ENCODE data around the gene LSM4. TPM values are rescaled to one million over a fixed set of nuclear protein-coding genes. Genes with fewer than 3 reads are reported as not detected.
A peak's percentile ranks its signal among the peaks of the same experiment; 100 is the strongest.

The LSM4 gene
- total and polyA plus RNA-seq, 2 of the 13 experiments (the other 11 are each of a cell fraction or from before 2014, with no cell fraction given), result 65.8 to 166 TPM

DNA sequence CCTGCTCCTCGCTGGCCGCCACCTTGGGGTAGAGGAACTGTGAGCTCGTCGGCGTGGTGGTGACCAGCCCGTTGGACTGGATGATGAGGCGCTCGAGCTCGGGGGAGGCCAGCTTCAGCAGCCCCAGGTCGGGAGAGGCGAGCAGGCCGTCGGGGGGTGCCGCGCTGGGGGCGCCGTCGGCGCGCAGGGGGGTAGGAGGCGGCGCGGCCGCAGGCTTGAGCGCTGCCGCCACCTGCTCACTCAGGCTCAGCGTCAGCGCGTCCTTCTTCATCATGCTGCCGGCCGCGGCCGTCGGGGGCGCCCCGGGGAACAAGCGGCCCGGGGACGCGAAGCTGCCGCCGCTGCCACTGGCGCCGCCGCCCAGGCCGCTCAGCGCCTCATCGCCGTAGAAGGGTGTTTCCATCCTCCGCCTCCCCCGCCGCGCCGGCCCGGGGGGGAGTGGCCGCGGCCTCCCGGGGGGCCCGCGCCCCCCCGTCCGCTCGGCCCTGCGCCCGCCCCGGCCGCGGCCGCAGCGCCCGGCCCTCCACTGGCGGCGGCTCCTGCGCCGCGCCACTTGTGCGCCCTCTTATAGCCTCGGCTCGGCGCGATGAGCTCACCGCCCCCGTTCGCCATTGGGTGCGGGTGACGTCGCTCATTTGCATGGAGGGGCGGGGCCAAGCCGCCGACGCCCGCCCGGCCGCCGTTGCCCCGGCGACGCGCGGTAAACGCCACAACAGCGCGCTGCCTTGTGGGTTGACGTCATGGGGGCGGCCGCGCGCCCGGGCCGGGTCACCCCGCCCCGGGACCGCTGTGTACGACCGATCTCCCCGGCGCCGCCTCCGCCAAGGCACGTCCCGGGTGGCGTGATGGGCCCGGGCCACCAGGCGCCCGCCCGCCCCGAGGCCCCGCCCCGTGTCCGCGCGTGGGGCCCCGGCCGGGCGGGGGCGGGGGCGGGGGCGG, 41.5 kb downstream of the LSM4 start, which contains the start of gene JUND (continued):
- TF ChIP-seq, protein P1, sequence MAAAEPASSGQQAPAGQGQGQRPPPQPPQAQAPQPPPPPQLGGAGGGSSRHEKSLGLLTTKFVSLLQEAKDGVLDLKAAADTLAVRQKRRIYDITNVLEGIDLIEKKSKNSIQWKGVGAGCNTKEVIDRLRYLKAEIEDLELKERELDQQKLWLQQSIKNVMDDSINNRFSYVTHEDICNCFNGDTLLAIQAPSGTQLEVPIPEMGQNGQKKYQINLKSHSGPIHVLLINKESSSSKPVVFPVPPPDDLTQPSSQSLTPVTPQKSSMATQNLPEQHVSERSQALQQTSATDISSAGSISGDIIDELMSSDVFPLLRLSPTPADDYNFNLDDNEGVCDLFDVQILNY (CRISPR knock-in tag; conservative IDR thresholded peaks at IDR 0.05), result no peak
- peak; percentile 74 for TF ChIP-seq ATF7-NPFF (CRISPR knock-in tag; IDR thresholded peaks at IDR 0.05; ENCODE audit: low read depth)
- TF ChIP-seq, protein P2, sequence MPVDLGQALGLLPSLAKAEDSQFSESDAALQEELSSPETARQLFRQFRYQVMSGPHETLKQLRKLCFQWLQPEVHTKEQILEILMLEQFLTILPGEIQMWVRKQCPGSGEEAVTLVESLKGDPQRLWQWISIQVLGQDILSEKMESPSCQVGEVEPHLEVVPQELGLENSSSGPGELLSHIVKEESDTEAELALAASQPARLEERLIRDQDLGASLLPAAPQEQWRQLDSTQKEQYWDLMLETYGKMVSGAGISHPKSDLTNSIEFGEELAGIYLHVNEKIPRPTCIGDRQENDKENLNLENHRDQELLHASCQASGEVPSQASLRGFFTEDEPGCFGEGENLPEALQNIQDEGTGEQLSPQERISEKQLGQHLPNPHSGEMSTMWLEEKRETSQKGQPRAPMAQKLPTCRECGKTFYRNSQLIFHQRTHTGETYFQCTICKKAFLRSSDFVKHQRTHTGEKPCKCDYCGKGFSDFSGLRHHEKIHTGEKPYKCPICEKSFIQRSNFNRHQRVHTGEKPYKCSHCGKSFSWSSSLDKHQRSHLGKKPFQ (CRISPR knock-in tag; IDR thresholded peaks at IDR 0.05; ENCODE audit: insufficient replicate concordance), result peak; percentile 66
- TF ChIP-seq ZNF251 (CRISPR knock-in tag; IDR thresholded peaks at IDR 0.05), result no peak
- TF ChIP-seq ARID2 (CRISPR knock-in tag; IDR thresholded peaks at IDR 0.05; ENCODE audit: borderline replicate concordance), result no peak
- TF ChIP-seq ATF4 (CRISPR knock-in tag; IDR thresholded peaks at IDR 0.05), result no peak
- no peak for TF ChIP-seq ZNF569 (CRISPR knock-in tag; IDR thresholded peaks at IDR 0.05; ENCODE audit: borderline replicate concordance)
- no peak for TF ChIP-seq TAF15 (IDR thresholded peaks at IDR 0.05; ENCODE audit: low read depth, low read length, poor library complexity, severe bottlenecking)
- TF ChIP-seq NKX3-1 (CRISPR knock-in tag; IDR thresholded peaks at IDR 0.05), result no peak
- no peak for TF ChIP-seq ZNF770 (CRISPR knock-in tag; IDR thresholded peaks at IDR 0.05)
- TF ChIP-seq ZNF772 (CRISPR knock-in tag; IDR thresholded peaks at IDR 0.05), result no peak
- peak; percentile 97; the same call in 2 of the 3 replicates for TF ChIP-seq MXI1 (IDR thresholded peaks at IDR 0.05; ENCODE audit: borderline replicate concordance, low read depth, low read length)
- peak; percentile 66; the same call in 1 of the 2 replicates for TF ChIP-seq ZNF619 (CRISPR knock-in tag; IDR thresholded peaks at IDR 0.05)
- TF ChIP-seq ZNF264 (CRISPR knock-in tag; IDR thresholded peaks at IDR 0.05), result no peak
- peak; percentile 94 for TF ChIP-seq GTF2F1 (IDR thresholded peaks at IDR 0.05; ENCODE audit: low read length)
- TF ChIP-seq, protein P3, sequence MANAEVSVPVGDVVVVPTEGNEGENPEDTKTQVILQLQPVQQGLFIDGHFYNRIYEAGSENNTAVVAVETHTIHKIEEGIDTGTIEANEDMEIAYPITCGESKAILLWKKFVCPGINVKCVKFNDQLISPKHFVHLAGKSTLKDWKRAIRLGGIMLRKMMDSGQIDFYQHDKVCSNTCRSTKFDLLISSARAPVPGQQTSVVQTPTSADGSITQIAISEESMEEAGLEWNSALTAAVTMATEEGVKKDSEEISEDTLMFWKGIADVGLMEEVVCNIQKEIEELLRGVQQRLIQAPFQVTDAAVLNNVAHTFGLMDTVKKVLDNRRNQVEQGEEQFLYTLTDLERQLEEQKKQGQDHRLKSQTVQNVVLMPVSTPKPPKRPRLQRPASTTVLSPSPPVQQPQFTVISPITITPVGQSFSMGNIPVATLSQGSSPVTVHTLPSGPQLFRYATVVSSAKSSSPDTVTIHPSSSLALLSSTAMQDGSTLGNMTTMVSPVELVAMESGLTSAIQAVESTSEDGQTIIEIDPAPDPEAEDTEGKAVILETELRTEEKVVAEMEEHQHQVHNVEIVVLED (CRISPR knock-in tag; IDR thresholded peaks at IDR 0.05; ENCODE audit: borderline replicate concordance), result peak; percentile 82
- no peak for TF ChIP-seq ZZZ3 (CRISPR knock-in tag; IDR thresholded peaks at IDR 0.05; ENCODE audit: borderline replicate concordance)
- TF ChIP-seq ZMAT3 (CRISPR knock-in tag; conservative IDR thresholded peaks at IDR 0.05), result 0 out of 2 replicates have a peak, but pooled peaks have one; percentile 9
- TF ChIP-seq, protein P4, sequence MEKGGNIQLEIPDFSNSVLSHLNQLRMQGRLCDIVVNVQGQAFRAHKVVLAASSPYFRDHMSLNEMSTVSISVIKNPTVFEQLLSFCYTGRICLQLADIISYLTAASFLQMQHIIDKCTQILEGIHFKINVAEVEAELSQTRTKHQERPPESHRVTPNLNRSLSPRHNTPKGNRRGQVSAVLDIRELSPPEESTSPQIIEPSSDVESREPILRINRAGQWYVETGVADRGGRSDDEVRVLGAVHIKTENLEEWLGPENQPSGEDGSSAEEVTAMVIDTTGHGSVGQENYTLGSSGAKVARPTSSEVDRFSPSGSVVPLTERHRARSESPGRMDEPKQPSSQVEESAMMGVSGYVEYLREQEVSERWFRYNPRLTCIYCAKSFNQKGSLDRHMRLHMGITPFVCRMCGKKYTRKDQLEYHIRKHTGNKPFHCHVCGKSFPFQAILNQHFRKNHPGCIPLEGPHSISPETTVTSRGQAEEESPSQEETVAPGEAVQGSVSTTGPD (CRISPR knock-in tag; IDR thresholded peaks at IDR 0.05), result no peak
